ENCODE measurements around the gene ERGIC1. TPM values are rescaled to one million over a fixed set of nuclear protein-coding genes. Genes with fewer than 3 reads are reported as not detected.
"Not testable (repeated sequence)": the region's sequence is repeated elsewhere in the genome, so short reads cannot be mapped to it uniquely, and the experiment has no call there.

ERGIC1 gene
- total RNA-seq, 4 donors from 2014 or later = 116 to 172 (median 144) TPM

DNA sequence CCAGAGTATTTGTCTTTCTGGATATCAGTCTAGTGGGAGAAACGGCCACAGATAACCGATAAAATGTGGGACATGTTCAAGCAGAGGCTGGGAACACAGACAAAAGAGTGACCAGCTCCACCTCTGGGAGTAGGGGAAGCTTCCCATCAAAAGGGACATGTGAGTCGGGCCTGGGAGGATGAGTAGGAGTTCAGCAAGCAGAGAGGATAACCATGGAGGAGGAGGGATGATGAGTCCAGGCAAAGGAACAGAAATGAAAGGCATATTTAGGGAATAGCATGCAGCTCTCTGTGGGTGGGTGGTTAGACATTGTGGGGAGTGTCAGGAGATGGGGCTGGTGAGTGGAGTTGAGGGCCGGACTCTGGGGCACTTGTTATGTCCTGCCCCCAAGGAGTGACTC lies 61.5 kb downstream of the ERGIC1 start:
- H3K36me3 ChIP-seq = no peaks in the 10 kb centered on the region
- peak overlapping the region; percentile 94 to 96 (median 96) for H3K27ac ChIP-seq
- H3K27me3 ChIP-seq = no peaks in the 10 kb centered on the region
- H3K4me3 ChIP-seq = no peak overlapping the region
- H3K9me3 ChIP-seq = no peaks in the 10 kb centered on the region
- no peak for ATAC-seq
- H3K4me1 ChIP-seq = peaks cover 6 to 74% (median 47%) of the 10 kb centered on the region in 3 donors
- WGBS, 2 donors (ENCODE audit: low coverage in 1 of 2) = 100% methylated on average over 2 of the region's 4 CpGs
- TF ChIP-seq POLR2AphosphoS5 (IDR thresholded peaks at IDR 0.05) (no peak), EP300 (IDR thresholded peaks at IDR 0.05) (no peak), POLR2A (IDR thresholded peaks at IDR 0.05) (no peak)
- TF ChIP-seq, protein P1, sequence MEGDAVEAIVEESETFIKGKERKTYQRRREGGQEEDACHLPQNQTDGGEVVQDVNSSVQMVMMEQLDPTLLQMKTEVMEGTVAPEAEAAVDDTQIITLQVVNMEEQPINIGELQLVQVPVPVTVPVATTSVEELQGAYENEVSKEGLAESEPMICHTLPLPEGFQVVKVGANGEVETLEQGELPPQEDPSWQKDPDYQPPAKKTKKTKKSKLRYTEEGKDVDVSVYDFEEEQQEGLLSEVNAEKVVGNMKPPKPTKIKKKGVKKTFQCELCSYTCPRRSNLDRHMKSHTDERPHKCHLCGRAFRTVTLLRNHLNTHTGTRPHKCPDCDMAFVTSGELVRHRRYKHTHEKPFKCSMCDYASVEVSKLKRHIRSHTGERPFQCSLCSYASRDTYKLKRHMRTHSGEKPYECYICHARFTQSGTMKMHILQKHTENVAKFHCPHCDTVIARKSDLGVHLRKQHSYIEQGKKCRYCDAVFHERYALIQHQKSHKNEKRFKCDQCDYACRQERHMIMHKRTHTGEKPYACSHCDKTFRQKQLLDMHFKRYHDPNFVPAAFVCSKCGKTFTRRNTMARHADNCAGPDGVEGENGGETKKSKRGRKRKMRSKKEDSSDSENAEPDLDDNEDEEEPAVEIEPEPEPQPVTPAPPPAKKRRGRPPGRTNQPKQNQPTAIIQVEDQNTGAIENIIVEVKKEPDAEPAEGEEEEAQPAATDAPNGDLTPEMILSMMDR (IDR thresholded peaks at IDR 0.05) = no peak

DNA sequence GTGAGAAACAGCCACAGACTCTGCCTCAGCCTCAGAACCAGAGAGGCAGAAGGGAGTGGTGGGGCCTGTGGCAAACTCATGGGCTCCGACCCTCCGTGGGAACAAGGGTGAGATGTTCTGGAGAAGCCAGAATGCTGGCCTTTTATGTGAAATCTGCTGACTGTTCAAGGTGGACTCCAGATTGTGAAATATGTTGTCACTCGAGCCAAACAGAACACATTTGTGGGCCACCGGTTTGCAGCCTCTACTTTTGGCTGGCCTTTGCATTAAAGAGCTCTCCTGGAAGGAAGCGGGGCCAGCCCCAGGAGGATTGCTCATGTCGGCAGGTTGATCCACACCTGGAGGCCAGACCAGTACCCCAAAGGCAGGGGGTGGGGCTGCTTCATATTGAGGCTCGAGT lies 62.4 kb downstream of the ERGIC1 start:
- H3K4me1 ChIP-seq = peaks cover 4 to 74% (median 38%) of the 10 kb centered on the region in 3 donors
- H3K9me3 ChIP-seq = no peaks in the 10 kb centered on the region
- no peak overlapping the region for H3K4me3 ChIP-seq
- 58 to 66% methylated on average over 3 to 4 of the region's 7 CpGs for WGBS, 2 donors (ENCODE audit: low coverage in 1 of 2)
- no peaks in the 10 kb centered on the region for H3K27me3 ChIP-seq
- peak overlapping the region; percentile 94 to 96 (median 96) for H3K27ac ChIP-seq
- ATAC-seq = no peak
- TF ChIP-seq POLR2AphosphoS5 (IDR thresholded peaks at IDR 0.05) (peak; percentile 66), POLR2A (IDR thresholded peaks at IDR 0.05) (no peak), EP300 (IDR thresholded peaks at IDR 0.05) (no peak)
- TF ChIP-seq, protein P1 (IDR thresholded peaks at IDR 0.05) = no peak
- H3K36me3 ChIP-seq = no peaks in the 10 kb centered on the region

DNA sequence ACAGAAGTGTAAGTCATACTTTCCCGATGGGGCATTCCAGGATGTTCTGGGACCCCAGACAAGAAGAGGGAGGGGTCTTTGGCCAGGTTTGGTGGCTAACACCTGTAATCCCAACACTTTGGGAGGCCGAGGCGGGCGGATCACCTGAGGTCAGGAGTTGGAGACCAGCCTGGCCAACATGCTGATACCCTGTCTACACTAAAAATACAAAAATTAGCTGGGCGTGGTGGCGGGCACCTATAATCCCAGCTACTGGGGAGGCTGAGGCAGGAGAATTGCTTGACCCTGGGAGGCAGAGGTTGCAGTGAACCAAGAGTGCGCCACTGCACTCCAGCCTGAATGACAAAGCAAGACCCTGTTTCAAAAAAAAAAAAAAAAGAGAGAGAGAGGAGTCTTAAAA lies 63.0 kb downstream of the ERGIC1 start:
- ATAC-seq, H3K9me3 ChIP-seq, H3K36me3 ChIP-seq, H3K27me3 ChIP-seq: not testable (repeated sequence)
- WGBS, 2 donors (ENCODE audit: low coverage in 1 of 2) = 60 to 77% methylated on average over 1 to 3 of the region's 7 CpGs
- Histone ChIP-seq H3K4me1 (peaks cover 5 to 74% (median 37%) of the 10 kb centered on the region in 3 donors), H3K27ac (peak overlapping the region; percentile 94 to 96 (median 96)), H3K4me3 (peak overlapping the region in 1 of 2 donors; percentile 34)

DNA sequence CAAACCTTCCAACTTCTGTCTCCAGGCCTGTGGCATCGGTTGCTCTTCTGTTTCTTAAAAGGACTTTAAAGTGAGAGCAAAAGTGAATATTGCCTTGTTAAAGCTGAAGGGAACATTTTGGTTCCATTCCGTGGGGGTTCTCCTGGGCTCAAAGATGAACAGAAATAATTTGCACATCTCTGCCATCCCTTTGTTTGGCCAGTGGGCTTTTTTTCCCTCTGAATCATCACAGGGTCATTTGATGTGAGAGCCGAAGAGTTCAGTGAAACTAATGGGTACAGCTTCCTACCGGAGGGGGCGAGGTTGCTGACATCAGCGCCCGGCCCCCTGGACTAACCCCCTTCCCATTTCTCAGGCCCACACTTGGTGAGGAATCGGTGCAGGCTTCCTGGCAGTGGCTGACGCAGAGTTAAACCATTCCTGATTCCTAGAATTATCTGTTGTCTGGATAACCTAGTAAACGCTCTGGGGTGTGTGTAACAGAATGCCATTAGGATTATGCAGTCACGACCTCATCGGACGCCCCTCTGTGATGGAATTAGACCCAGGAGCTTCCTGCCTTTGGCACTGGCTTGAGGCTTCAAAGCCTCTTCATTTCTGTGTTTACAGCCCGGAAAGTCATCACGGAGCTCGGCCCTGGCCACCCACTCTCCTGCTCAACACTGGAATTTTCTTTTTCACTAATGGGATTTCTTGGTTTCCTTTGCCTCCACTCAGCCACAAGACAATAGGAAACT lies 63.6 kb downstream of the ERGIC1 start:
- 5 to 10% methylated on average over 3 to 7 of the region's 16 CpGs for WGBS, 2 donors (ENCODE audit: low coverage in 1 of 2)

DNA sequence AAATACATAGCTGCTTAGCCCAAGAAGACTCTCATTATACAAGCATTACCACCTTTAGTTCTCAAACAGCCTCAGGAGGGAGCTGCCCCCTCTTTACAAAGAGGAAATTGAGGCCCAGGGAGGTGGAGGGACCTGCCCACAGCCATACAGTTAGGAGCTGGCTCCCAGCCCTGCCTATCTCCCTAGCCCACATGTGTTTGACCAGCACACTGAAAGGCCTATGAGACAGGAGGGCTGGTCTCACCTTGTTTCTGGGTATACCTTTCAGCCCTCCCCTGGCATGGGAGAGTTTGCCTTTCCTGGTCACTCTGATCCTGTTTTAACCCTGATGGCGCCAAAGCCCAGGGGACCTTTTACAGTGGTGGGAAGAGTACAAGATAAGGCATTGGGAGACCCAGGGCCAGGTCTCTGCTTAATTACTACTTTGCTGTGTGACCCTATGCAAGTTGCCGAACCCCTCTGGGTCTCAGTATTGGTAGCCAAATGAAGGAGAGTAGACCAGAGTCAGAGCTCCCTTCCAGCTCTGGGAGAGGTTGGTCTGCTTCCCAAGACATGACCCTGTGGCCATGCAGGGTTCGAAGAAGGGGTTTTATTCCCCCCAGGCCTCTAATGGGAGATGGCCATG lies 64.3 kb downstream of the ERGIC1 start:
- Histone ChIP-seq H3K36me3 (no peaks in the 10 kb centered on the region), H3K9me3 (no peaks in the 10 kb centered on the region), H3K27ac (peak overlapping the region; percentile 94 to 96 (median 96)), H3K27me3 (no peaks in the 10 kb centered on the region), H3K4me1 (peaks cover 12 to 74% (median 42%) of the 10 kb centered on the region in 3 donors), H3K4me3 (no peak overlapping the region)
- TF ChIP-seq, protein P1 (IDR thresholded peaks at IDR 0.05) = no peak
- TF ChIP-seq POLR2AphosphoS5 (IDR thresholded peaks at IDR 0.05) (no peak), EP300 (IDR thresholded peaks at IDR 0.05) (no peak), POLR2A (IDR thresholded peaks at IDR 0.05) (no peak)
- WGBS, 2 donors (ENCODE audit: low coverage in 1 of 2) = no CpG with 5 or more reads among the region's 3 CpGs
- ATAC-seq = no peak

More for the DNA sequence above, 63.6 kb downstream of the ERGIC1 start:
- peak; percentile 29 for ATAC-seq
- peak overlapping the region; percentile 94 to 96 (median 96) for H3K27ac ChIP-seq
- no peaks in the 10 kb centered on the region for H3K36me3 ChIP-seq
- H3K4me1 ChIP-seq = peaks cover 10 to 74% (median 36%) of the 10 kb centered on the region in 3 donors
- H3K9me3 ChIP-seq = no peaks in the 10 kb centered on the region
- no peaks in the 10 kb centered on the region for H3K27me3 ChIP-seq
- peak overlapping the region in 1 of 2 donors; percentile 34 for H3K4me3 ChIP-seq
- TF ChIP-seq, protein P1 (IDR thresholded peaks at IDR 0.05) = peak in 3 of 4 experiments; percentile 8 to 47 (median 30)
- TF ChIP-seq POLR2AphosphoS5 (IDR thresholded peaks at IDR 0.05) = peak; percentile 90
- TF ChIP-seq POLR2A (IDR thresholded peaks at IDR 0.05) = no peak
- no peak for TF ChIP-seq EP300 (IDR thresholded peaks at IDR 0.05)

Data from gastroesophageal sphincter (tissue), 4 donors.